GM23338 (cell line): ENCODE measurements around the gene SEC23A. TPM values are rescaled to one million over a fixed set of nuclear protein-coding genes. Genes with fewer than 3 reads are reported as not detected.

Experiments
- ATAC-seq: fragments of 200-7000 bp; cut with Tn5 transposase; 3 replicates; pipeline ENCODE4 v1.9.1; 2020
- DNase-seq: peaks from one replicate; pipeline ENCODE4 v3.0.0-alpha.2; 2015; ENCODE audit warnings: low spot score
- H2AFZ ChIP-seq: fragments of 200-600 bp; sonication (generic); 2 replicates; pipeline ENCODE4 v1.8.0; 2016; ENCODE audit warnings: antibody characterized with exemption, mild to moderate bottlenecking, moderate library complexity
- H3F3A ChIP-seq: fragments of 200-600 bp; sonication (generic); replicated peaks from 2 replicates; pipeline ENCODE4 v1.8.0; 2017; ENCODE audit warnings: antibody characterized with exemption, mixed run types, low read depth
- H3K27ac ChIP-seq: fragments of 200-600 bp; sonication (generic); 2 replicates; pipeline ENCODE4 v1.6.1; 2016; ENCODE audit warnings: low read depth
- H3K27me3 ChIP-seq: fragments of 200-600 bp; sonication (generic); 2 replicates; pipeline ENCODE4 v1.8.0; 2016; ENCODE audit warnings: mild to moderate bottlenecking, mixed run types, moderate library complexity; ENCODE audit not compliant: insufficient read depth
- H3K36me3 ChIP-seq: fragments of 200-600 bp; sonication (generic); 2 replicates; pipeline ENCODE4 v1.8.0; 2016; ENCODE audit warnings: mild to moderate bottlenecking; ENCODE audit not compliant: insufficient read depth
- H3K4me1 ChIP-seq: fragments of 200-600 bp; sonication (generic); 2 replicates; pipeline ENCODE4 v1.8.0; 2016; ENCODE audit warnings: mild to moderate bottlenecking, moderate library complexity; ENCODE audit not compliant: insufficient read depth
- H3K4me2 ChIP-seq: fragments of 200-600 bp; sonication (generic); 2 replicates; pipeline ENCODE4 v1.7.1; 2017; ENCODE audit warnings: mixed run types
- H3K4me3 ChIP-seq: fragments of 200-600 bp; sonication (generic); 2 replicates; pipeline ENCODE4 v1.6.1; 2016; ENCODE audit warnings: mixed run types
- H3K79me2 ChIP-seq: fragments of 200-600 bp; sonication (generic); replicated peaks from 2 replicates; pipeline ENCODE4 v1.8.0; 2017; ENCODE audit warnings: mild to moderate bottlenecking; ENCODE audit not compliant: insufficient read depth
- H3K9me2 ChIP-seq: fragments of 200-600 bp; sonication (generic); 2 replicates; pipeline ENCODE4 v1.8.0; 2017; ENCODE audit not compliant: insufficient read depth
- H4K20me1 ChIP-seq: fragments of 200-600 bp; sonication (generic); replicated peaks from 2 replicates; pipeline ENCODE4 v1.8.0; 2017; ENCODE audit warnings: mild to moderate bottlenecking; ENCODE audit not compliant: insufficient read depth
- H3K27ac Mint-ChIP-seq: 2 replicates; pipeline ENCODE4 v1.8.0; 2020; ENCODE audit warnings: inconsistent platforms, mild to moderate bottlenecking, moderate library complexity, mixed read lengths
- H3K27me3 Mint-ChIP-seq: 3 replicates; pipeline ENCODE4 v1.8.0; 2022; ENCODE audit warnings: low read depth, mild to moderate bottlenecking, moderate library complexity, mixed read lengths, inconsistent platforms; ENCODE audit not compliant: insufficient read depth, poor library complexity
- H3K36me3 Mint-ChIP-seq: 3 replicates; pipeline ENCODE4 v1.8.0; 2021; ENCODE audit warnings: low read depth, mild to moderate bottlenecking, inconsistent platforms, moderate library complexity, mixed read lengths
- H3K4me1 Mint-ChIP-seq: 3 replicates; pipeline ENCODE4 v1.8.0; 2020; ENCODE audit warnings: mild to moderate bottlenecking, inconsistent platforms, mixed read lengths
- H3K4me3 Mint-ChIP-seq: 3 replicates; pipeline ENCODE4 v1.8.0; 2021; ENCODE audit warnings: moderate library complexity, mild to moderate bottlenecking, inconsistent platforms, mixed read lengths
- H3K9me3 Mint-ChIP-seq: 3 replicates; pipeline ENCODE4 v1.8.0; 2020; ENCODE audit warnings: moderate library complexity, mild to moderate bottlenecking, inconsistent platforms, mixed read lengths
- CREB1 ChIP-seq: fragments of 250-450 bp; sonication (Bioruptor Pico); IDR thresholded peaks from 2 replicates; pipeline ENCODE4 v1.5.0; 2020; ENCODE audit warnings: low read depth, mild to moderate bottlenecking, moderate library complexity
- CTCF ChIP-seq, 2 experiments: fragments of 200-600 bp in 1 of 2; sonication (generic) in 1 of 2; conservative IDR thresholded peaks; 2 replicates each; pipeline versions ENCODE4 v1.5.1 to v1.6.1; 2016 to 2017; ENCODE audit warnings: antibody characterized with exemption in 2 of 2, low read depth in 2 of 2, mild to moderate bottlenecking in 2 of 2, moderate library complexity in 1 of 2
- ETS1 ChIP-seq: IDR thresholded peaks from 2 replicates; pipeline ENCODE4 v1.6.1; 2016; ENCODE audit warnings: antibody characterized with exemption
- JUNB ChIP-seq: IDR thresholded peaks from one replicate; pipeline ENCODE4 v1.6.1; 2016; ENCODE audit warnings: antibody characterized with exemption; ENCODE audit not compliant: unreplicated experiment
- ZNF462 ChIP-seq: fragments of 250-450 bp; sonication (Bioruptor Pico); IDR thresholded peaks from 2 replicates; pipeline ENCODE4 v1.5.0; 2020; ENCODE audit warnings: mild to moderate bottlenecking, moderate library complexity
- polyA plus RNA-seq: library from polyadenylated mRNA; unstranded; fragments of >200 nt; fragmentation: Nextera tagmentation; extraction: Ambion mirVana; gene quantifications from 2 replicates; pipeline ENCODE4 v1.2.1, GENCODE V29; 2016
- total RNA-seq: library from RNA; depleted of rRNA; stranded (reverse); fragments of >200 nt; shearing (Covaris generic); gene quantifications from 2 replicates; pipeline ENCODE4 v1.2.3, GENCODE V29; 2014

The SEC23A gene
- total and polyA plus RNA-seq, 2 experiments from 2014 or later, result 22.7 to 89.9 TPM

- no peaks in the 10 kb centered on the region; the same call in 1 of the 2 replicates for H3F3A ChIP-seq
Measured at GRCh38 chr14:39108791-39109190, 5.8 kb upstream of the SEC23A start.

More at GRCh38 chr14:39108791-39109190, 5.8 kb upstream of the SEC23A start:
- TF ChIP-seq CTCF (conservative IDR thresholded peaks at IDR 0.05; ENCODE audit: low read depth in 2 of 2) (no peak), ZNF462 (no peak), JUNB (no peak), ETS1 (no peak), CREB1 (CRISPR knock-in tag) (no peak)
- Histone ChIP-seq H4K20me1 (no peaks in the 10 kb centered on the region), H3K9me2 (no peaks in the 10 kb centered on the region), H3K4me2 (no peak overlapping the region), H3K79me2 (no peaks in the 10 kb centered on the region), H2AFZ (no peak overlapping the region), H3K4me1 (no peaks in the 10 kb centered on the region; the same call in 1 of the 2 replicates), H3K36me3 (no peaks in the 10 kb centered on the region), H3K4me3 (no peak overlapping the region), H3K27me3 (no peaks in the 10 kb centered on the region), H3K27ac (no peak overlapping the region)
- no peak for DNase-seq
- peaks cover 4% of the 10 kb centered on the region for H3K27me3 Mint-ChIP-seq
- H3K27ac Mint-ChIP-seq, result no peak overlapping the region
- no peak for ATAC-seq
- no peaks in the 10 kb centered on the region for H3K9me3 Mint-ChIP-seq
- no peak overlapping the region for H3K4me3 Mint-ChIP-seq
- no peaks in the 10 kb centered on the region for H3K36me3 Mint-ChIP-seq
- H3K4me1 Mint-ChIP-seq, result peaks cover 2% of the 10 kb centered on the region; the same call in 1 of the 3 replicates
